Coronary artery (tissue), 2 donors: ENCODE results near the gene OR5B2.
"Not testable (repeated sequence)": the region's sequence is repeated elsewhere in the genome, so short reads cannot be mapped to it uniquely, and the experiment has no call there.

Experiments used
- DNase-seq: peaks from one replicate; pipeline ENCODE4 v3.0.0-alpha.2; 2017; ENCODE audit warnings: low spot score
- H3K27ac ChIP-seq, 2 donors: fragments of 200-600 bp; sonication (generic); one replicate each; pipeline ENCODE4 v1.5.1; 2016 to 2019
- H3K4me3 ChIP-seq: fragments of 200-600 bp; sonication (generic); 2 replicates; pipeline ENCODE4 v1.5.1; 2016; ENCODE audit warnings: mild to moderate bottlenecking, moderate library complexity
- CTCF ChIP-seq: fragments of 200-600 bp; sonication (generic); IDR thresholded peaks from one replicate; pipeline ENCODE4 v1.5.1; 2019; ENCODE audit warnings: antibody characterized with exemption

OR5B2 gene

GRCh38 chr11:58442136-58442535, 14.2 kb upstream of the OR5B2 start, which contains the start of gene OR5B12:
Gene OR5B12, minus strand, starts transcription at chr11:58442236. Its CDS starts 2,085 bp downstream, at chr11:58440151.
- Histone ChIP-seq H3K4me3 (no peak within 1 kb of the TSS), H3K27ac (no peak within 1 kb of the TSS)
- TF ChIP-seq CTCF, result no peak
- DNase-seq, result no peak

- TF ChIP-seq CTCF, result no peak
- H3K4me3 ChIP-seq, result no peak overlapping the region
- H3K27ac ChIP-seq, result no peak overlapping the region
- no peak for DNase-seq
These were observed 10.6 kb upstream of the OR5B2 start for GRCh38 chr11:58438486-58438885.

- no peak for TF ChIP-seq CTCF
- Histone ChIP-seq H3K4me3 (no peak overlapping the region), H3K27ac (no peak overlapping the region)
- DNase-seq, result no peak
These were observed 6.3 kb upstream of the OR5B2 start for GRCh38 chr11:58434217-58434616.

GRCh38 chr11:58433638-58434203, 5.8 kb upstream of the OR5B2 start:
- DNase-seq, result no peak
- TF ChIP-seq CTCF, result no peak
- Histone ChIP-seq H3K27ac (no peak overlapping the region), H3K4me3 (no peak overlapping the region)

- no peak for DNase-seq
- no peak for TF ChIP-seq CTCF
- no peak overlapping the region for H3K4me3 ChIP-seq
- H3K27ac ChIP-seq, result no peak overlapping the region
These were observed 1.4 kb upstream of the OR5B2 start for GRCh38 chr11:58429273-58429672.

GRCh38 chr11:58406774-58407173, 21.1 kb downstream of the OR5B2 start, which contains the start of gene OR5B3:
Gene OR5B3, minus strand, starts transcription at chr11:58406874. Its CDS starts 3,465 bp downstream, at chr11:58403409.
- DNase-seq, result no peak
- no peak within 1 kb of the TSS for H3K4me3 ChIP-seq
- H3K27ac ChIP-seq, result no peak within 1 kb of the TSS
- TF ChIP-seq CTCF, result no peak

- DNase-seq, H3K4me3 ChIP-seq, H3K27ac ChIP-seq: not testable (repeated sequence)
These were observed 28.3 kb downstream of the OR5B2 start for GRCh38 chr11:58399622-58400021.
